B cell (primary cell): Measurements from ENCODE around the gene CEP63.

Source experiments
- EZH2 ChIP-seq: IDR thresholded peaks from 2 replicates; pipeline ENCODE4 v1.6.1; 2012; ENCODE audit warnings: borderline replicate concordance, low read depth, mild to moderate bottlenecking, moderate library complexity, low read length; ENCODE audit not compliant: insufficient read depth, poor library complexity, severe bottlenecking
- TF ChIP-seq, protein P1 (sequence below): fragments of 200-600 bp; IDR thresholded peaks from one replicate; pipeline ENCODE4 v1.8.0; 2022; ENCODE audit warnings: antibody characterized with exemption, mild to moderate bottlenecking

DNA sequence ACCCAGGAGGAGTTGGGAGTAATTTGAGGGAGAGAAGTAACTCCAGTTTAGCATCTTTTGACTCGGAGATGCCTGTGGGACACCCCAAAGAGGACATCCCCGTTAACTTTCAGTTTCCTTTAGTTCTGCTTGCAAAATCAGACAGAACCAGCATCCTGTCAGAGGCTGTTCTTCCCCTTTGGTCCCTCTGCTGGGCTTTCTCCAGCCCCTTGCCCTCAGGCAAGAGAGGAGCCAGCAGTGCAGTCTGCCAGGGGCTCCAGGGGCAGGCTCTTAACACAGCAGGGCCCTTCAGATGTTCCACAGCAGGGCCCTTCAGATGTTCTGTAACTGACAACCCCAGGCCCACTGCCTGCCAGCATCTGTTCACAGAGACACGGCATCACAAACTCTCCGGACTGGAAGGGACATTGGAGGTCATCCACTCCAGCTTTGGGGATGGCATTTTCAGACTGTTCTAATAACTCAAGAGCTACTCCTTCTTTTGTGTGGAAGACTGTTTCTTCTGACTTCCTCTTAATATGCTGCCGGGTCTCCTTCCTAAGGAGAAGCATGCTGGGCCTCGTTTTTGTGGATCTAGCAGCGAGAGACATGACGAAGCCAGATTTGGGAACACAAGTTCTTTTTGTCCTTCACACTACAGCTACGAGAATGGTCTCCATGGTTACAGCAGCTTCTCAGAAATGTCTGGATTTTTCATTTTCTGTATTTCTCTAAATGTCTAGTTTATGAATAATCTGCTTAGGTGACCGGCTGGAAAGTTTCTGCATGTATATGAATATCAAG, 113.1 kb downstream of the CEP63 start:
- TF ChIP-seq, protein P1, sequence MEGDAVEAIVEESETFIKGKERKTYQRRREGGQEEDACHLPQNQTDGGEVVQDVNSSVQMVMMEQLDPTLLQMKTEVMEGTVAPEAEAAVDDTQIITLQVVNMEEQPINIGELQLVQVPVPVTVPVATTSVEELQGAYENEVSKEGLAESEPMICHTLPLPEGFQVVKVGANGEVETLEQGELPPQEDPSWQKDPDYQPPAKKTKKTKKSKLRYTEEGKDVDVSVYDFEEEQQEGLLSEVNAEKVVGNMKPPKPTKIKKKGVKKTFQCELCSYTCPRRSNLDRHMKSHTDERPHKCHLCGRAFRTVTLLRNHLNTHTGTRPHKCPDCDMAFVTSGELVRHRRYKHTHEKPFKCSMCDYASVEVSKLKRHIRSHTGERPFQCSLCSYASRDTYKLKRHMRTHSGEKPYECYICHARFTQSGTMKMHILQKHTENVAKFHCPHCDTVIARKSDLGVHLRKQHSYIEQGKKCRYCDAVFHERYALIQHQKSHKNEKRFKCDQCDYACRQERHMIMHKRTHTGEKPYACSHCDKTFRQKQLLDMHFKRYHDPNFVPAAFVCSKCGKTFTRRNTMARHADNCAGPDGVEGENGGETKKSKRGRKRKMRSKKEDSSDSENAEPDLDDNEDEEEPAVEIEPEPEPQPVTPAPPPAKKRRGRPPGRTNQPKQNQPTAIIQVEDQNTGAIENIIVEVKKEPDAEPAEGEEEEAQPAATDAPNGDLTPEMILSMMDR, result no peak
- no peak for TF ChIP-seq EZH2
